ENCODE results near the gene ARHGAP1.
"Not testable (repeated sequence)": the region's sequence is repeated elsewhere in the genome, so short reads cannot be mapped to it uniquely, and the experiment has no call there.

The ARHGAP1 gene

GRCh38 chr11:46717825-46718154 lies 17.4 kb upstream of the ARHGAP1 start:
- H3K27ac Mint-ChIP-seq; H3K36me3 Mint-ChIP-seq (ENCODE audit: low read depth): not testable (repeated sequence)

GRCh38 chr11:46712874-46713576 lies 12.6 kb upstream of the ARHGAP1 start:
- no peak overlapping the region for H3K4me3 Mint-ChIP-seq
- H3K27ac Mint-ChIP-seq, result no peak overlapping the region
- no peaks in the 10 kb centered on the region for H3K36me3 Mint-ChIP-seq (ENCODE audit: low read depth)
- H3K27me3 Mint-ChIP-seq (ENCODE audit: low read depth), result no peaks in the 10 kb centered on the region
- no peaks in the 10 kb centered on the region for H3K9me3 Mint-ChIP-seq
- peaks cover under 1% of the 10 kb centered on the region for H3K4me1 Mint-ChIP-seq (ENCODE audit: low read depth)

More at GRCh38 chr11:46717825-46718154, 17.4 kb upstream of the ARHGAP1 start:
- H3K4me3 Mint-ChIP-seq; H3K27me3 Mint-ChIP-seq (ENCODE audit: low read depth); H3K4me1 Mint-ChIP-seq (ENCODE audit: low read depth); H3K9me3 Mint-ChIP-seq: not testable (repeated sequence)

DNA sequence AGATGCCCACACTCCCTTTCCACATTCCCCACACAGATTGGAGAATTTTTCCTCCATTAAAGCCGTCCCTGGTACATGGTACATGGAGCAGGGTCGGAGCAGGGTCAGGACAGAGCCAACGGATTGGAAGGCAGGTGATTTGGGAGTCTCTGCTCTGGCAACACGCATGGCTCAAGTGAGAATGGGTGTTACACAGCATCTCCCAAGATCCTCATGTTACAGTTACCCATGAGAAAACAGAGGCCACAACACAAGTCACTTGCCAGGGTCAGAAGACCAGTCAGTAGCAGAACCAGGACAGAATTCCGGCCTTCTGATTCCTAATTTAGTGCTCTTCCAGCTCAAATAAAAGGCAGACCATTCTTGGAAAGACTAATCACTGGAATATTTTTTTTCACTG lies 10.9 kb upstream of the ARHGAP1 start:
- Mint-ChIP-seq H3K4me3 (no peak overlapping the region), H3K36me3 (ENCODE audit: low read depth) (peaks cover 12% of the 10 kb centered on the region), H3K9me3 (no peaks in the 10 kb centered on the region), H3K27me3 (ENCODE audit: low read depth) (no peaks in the 10 kb centered on the region), H3K27ac (no peak overlapping the region), H3K4me1 (ENCODE audit: low read depth) (no peaks in the 10 kb centered on the region)

DNA sequence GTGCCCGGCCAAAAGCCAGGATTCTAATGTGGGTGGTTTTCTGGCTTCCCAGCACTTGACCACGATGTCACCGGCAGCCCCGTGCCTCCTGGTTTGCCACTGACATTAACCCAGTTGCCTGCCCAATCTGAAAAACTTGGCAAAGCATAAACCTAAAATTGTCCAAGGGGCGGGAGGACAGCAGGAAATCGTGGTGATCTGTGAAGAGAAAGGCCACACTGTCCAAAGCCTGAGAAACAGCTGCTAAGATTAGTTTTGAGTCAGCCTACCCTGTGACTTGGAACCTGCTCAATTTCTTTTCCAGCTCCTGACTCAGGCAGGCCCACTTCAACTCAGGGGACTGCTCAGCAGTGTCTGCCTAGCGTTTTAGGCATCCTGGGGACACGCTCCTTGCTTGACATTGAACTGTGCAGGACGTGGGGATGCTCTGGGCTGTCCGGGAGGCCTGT lies 10.4 kb upstream of the ARHGAP1 start:
- H3K9me3 Mint-ChIP-seq, result no peaks in the 10 kb centered on the region
- H3K27me3 Mint-ChIP-seq (ENCODE audit: low read depth), result no peaks in the 10 kb centered on the region
- H3K4me3 Mint-ChIP-seq, result no peak overlapping the region
- no peak overlapping the region for H3K27ac Mint-ChIP-seq
- H3K36me3 Mint-ChIP-seq (ENCODE audit: low read depth), result peaks cover 13% of the 10 kb centered on the region
- no peaks in the 10 kb centered on the region for H3K4me1 Mint-ChIP-seq (ENCODE audit: low read depth)

- not testable (repeated sequence) for H3K4me3 Mint-ChIP-seq, H3K27ac Mint-ChIP-seq
Observed at GRCh38 chr11:46709351-46709750, 8.9 kb upstream of the ARHGAP1 start.

GRCh38 chr11:46706886-46707285 lies 6.5 kb upstream of the ARHGAP1 start:
- Mint-ChIP-seq H3K9me3 (no peaks in the 10 kb centered on the region), H3K4me3 (no peak overlapping the region), H3K27ac (no peak overlapping the region), H3K4me1 (ENCODE audit: low read depth) (peaks cover 14% of the 10 kb centered on the region), H3K36me3 (ENCODE audit: low read depth) (peaks cover 29% of the 10 kb centered on the region), H3K27me3 (ENCODE audit: low read depth) (no peaks in the 10 kb centered on the region)

More at GRCh38 chr11:46709351-46709750, 8.9 kb upstream of the ARHGAP1 start:
- not testable (repeated sequence) for H3K27me3 Mint-ChIP-seq (ENCODE audit: low read depth); H3K9me3 Mint-ChIP-seq; H3K4me1 Mint-ChIP-seq (ENCODE audit: low read depth)
- peaks cover 16% of the 10 kb centered on the region for H3K36me3 Mint-ChIP-seq (ENCODE audit: low read depth)

DNA sequence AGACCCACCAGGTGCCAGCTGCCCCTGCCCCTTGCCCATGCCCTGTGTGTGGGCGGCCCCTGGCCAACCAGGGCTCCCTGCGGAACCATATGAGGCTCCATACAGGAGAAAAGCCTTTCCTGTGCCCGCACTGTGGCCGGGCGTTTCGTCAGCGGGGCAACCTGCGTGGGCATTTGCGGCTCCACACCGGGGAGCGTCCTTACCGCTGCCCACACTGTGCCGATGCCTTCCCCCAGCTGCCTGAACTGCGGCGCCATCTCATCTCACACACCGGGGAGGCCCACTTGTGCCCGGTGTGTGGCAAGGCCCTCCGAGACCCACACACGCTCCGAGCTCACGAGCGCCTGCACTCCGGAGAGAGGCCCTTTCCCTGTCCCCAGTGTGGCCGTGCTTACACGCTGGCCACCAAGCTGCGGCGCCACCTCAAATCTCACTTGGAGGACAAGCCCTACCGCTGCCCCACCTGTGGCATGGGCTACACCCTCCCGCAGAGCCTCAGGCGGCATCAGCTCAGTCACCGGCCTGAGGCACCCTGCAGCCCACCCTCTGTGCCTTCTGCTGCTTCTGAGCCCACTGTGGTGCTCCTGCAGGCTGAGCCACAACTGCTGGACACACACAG lies 4.8 kb upstream of the ARHGAP1 start:
- Mint-ChIP-seq H3K4me3 (no peak overlapping the region), H3K36me3 (ENCODE audit: low read depth) (peaks cover 40% of the 10 kb centered on the region), H3K9me3 (no peaks in the 10 kb centered on the region), H3K4me1 (ENCODE audit: low read depth) (peaks cover 23% of the 10 kb centered on the region), H3K27ac (no peak overlapping the region), H3K27me3 (ENCODE audit: low read depth) (no peaks in the 10 kb centered on the region)

DNA sequence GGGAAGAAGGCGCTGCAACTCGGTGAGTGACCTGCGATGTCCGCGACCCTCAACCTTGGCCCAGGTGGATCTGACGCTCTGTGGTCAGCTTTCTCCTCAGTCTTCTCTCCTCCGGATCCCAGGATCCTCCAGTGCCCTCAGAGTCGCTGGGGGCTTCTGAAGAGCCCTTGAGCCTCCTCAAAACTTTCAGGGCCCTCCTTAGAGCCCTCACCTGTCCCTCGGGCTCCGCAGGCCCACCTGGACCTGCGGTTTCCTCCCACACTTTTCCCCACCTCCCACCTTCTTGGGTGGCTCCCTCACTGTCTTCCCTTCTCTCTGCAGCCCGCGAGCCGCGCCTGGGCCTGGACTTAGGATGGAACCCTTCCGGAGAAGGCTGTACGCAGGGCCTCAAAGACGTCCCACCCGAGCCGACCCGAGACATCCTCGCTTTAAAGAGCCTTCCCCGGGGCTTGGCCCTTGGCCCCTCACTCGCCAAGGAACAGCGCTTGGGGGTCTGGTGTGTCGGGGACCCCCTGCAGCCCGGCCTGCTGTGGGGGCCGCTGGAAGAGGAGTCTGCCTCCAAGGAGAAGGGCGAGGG lies 747 bp upstream of the ARHGAP1 start:
- Mint-ChIP-seq H3K36me3 (ENCODE audit: low read depth) (peaks cover 33% of the 10 kb centered on the region), H3K9me3 (no peaks in the 10 kb centered on the region), H3K4me3 (peak overlapping the region; percentile 98), H3K27ac (peak overlapping the region; percentile 94), H3K4me1 (ENCODE audit: low read depth) (peaks cover 32% of the 10 kb centered on the region), H3K27me3 (ENCODE audit: low read depth) (no peaks in the 10 kb centered on the region)

GRCh38 chr11:46698597-46698996 lies 1.8 kb downstream of the ARHGAP1 start:
- peaks cover 30% of the 10 kb centered on the region for H3K36me3 Mint-ChIP-seq (ENCODE audit: low read depth)
- H3K27ac Mint-ChIP-seq, result no peak overlapping the region
- peaks cover 32% of the 10 kb centered on the region for H3K4me1 Mint-ChIP-seq (ENCODE audit: low read depth)
- peak overlapping the region; percentile 4 for H3K4me3 Mint-ChIP-seq
- H3K27me3 Mint-ChIP-seq (ENCODE audit: low read depth), result no peaks in the 10 kb centered on the region
- no peaks in the 10 kb centered on the region for H3K9me3 Mint-ChIP-seq

DNA sequence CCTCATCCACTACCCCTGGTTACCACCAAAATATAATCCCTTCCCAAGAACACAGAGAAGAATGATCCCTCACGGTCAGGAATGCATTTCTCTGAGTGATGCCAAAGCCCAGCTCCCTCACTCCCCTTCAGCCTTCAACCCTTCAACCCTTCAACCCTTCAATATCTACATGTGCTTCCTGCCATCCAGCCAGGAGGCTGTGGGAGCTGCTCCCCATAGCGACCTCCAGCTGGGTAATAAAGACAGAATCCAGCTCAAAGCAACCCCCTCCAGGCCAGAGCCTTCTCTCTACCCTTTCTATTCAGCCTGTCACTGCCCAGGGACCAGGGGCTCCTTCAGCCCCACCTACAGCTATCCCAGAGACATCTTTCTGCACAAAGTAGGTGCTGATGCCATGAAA lies 2.7 kb downstream of the ARHGAP1 start:
- H3K27me3 Mint-ChIP-seq (ENCODE audit: low read depth), result no peaks in the 10 kb centered on the region
- peaks cover 24% of the 10 kb centered on the region for H3K4me1 Mint-ChIP-seq (ENCODE audit: low read depth)
- no peaks in the 10 kb centered on the region for H3K9me3 Mint-ChIP-seq
- no peak overlapping the region for H3K4me3 Mint-ChIP-seq
- peak overlapping the region; percentile 57 for H3K27ac Mint-ChIP-seq
- peaks cover 24% of the 10 kb centered on the region for H3K36me3 Mint-ChIP-seq (ENCODE audit: low read depth)

GRCh38 chr11:46697303-46697702 lies 3.1 kb downstream of the ARHGAP1 start:
- Mint-ChIP-seq H3K36me3 (ENCODE audit: low read depth) (peaks cover 24% of the 10 kb centered on the region), H3K4me1 (ENCODE audit: low read depth) (peaks cover 19% of the 10 kb centered on the region), H3K9me3 (no peaks in the 10 kb centered on the region), H3K27ac (no peak overlapping the region), H3K4me3 (no peak overlapping the region), H3K27me3 (ENCODE audit: low read depth) (no peaks in the 10 kb centered on the region)

- Mint-ChIP-seq H3K27me3 (ENCODE audit: low read depth) (no peaks in the 10 kb centered on the region), H3K36me3 (ENCODE audit: low read depth) (peaks cover 20% of the 10 kb centered on the region), H3K27ac (no peak overlapping the region), H3K4me1 (ENCODE audit: low read depth) (peaks cover 13% of the 10 kb centered on the region), H3K4me3 (no peak overlapping the region), H3K9me3 (no peaks in the 10 kb centered on the region)
Observed at GRCh38 chr11:46696212-46696558, 4.2 kb downstream of the ARHGAP1 start.

GRCh38 chr11:46695345-46696211 lies 4.8 kb downstream of the ARHGAP1 start:
- no peaks in the 10 kb centered on the region for H3K9me3 Mint-ChIP-seq
- no peak overlapping the region for H3K4me3 Mint-ChIP-seq
- no peaks in the 10 kb centered on the region for H3K27me3 Mint-ChIP-seq (ENCODE audit: low read depth)
- H3K36me3 Mint-ChIP-seq (ENCODE audit: low read depth), result peaks cover 20% of the 10 kb centered on the region
- peaks cover 11% of the 10 kb centered on the region for H3K4me1 Mint-ChIP-seq (ENCODE audit: low read depth)
- H3K27ac Mint-ChIP-seq, result no peak overlapping the region

GRCh38 chr11:46694607-46695006 lies 5.8 kb downstream of the ARHGAP1 start:
- Mint-ChIP-seq H3K4me1 (ENCODE audit: low read depth) (peaks cover 10% of the 10 kb centered on the region), H3K36me3 (ENCODE audit: low read depth) (peaks cover 16% of the 10 kb centered on the region), H3K9me3 (no peaks in the 10 kb centered on the region), H3K27me3 (ENCODE audit: low read depth) (no peaks in the 10 kb centered on the region), H3K27ac (no peak overlapping the region), H3K4me3 (no peak overlapping the region)

All from T-helper 1 cell treated with Interleukin-12 subunit alpha and Interleukin-12 subunit beta and Interleukin-4 antibody, amounts not matched to agents 30 μg/mL and 1 μg/mL, for 36 hours (primary cell).